COLO668 (cell line): ENCODE data around the gene PAM.
"Not testable (repeated sequence)": the region's sequence is repeated elsewhere in the genome, so short reads cannot be mapped to it uniquely, and the experiment has no call there.

ENCODE experiments used
- DNase-seq: peaks from one replicate; lab custom pipeline; 2025; ENCODE audit not compliant: unreplicated experiment; lab: John Stamatoyannopoulos, UW

The PAM gene

GRCh38 chr5:102981957-102982635, 227.0 kb downstream of the PAM start:
- DNase-seq, result no peak

- DNase-seq, result no peak
Measured at GRCh38 chr5:102986074-102986473, 231.0 kb downstream of the PAM start.

GRCh38 chr5:102988459-102988858, 233.4 kb downstream of the PAM start:
- no peak for DNase-seq

- DNase-seq, result no peak
Measured at GRCh38 chr5:102991802-102992201, 236.7 kb downstream of the PAM start.

- no peak for DNase-seq
Measured at GRCh38 chr5:102996011-102996575, 241.0 kb downstream of the PAM start.

GRCh38 chr5:102998224-102998623, 243.1 kb downstream of the PAM start:
- no peak for DNase-seq

- DNase-seq, result no peak
Measured at GRCh38 chr5:102999191-102999590, 244.1 kb downstream of the PAM start.

- not testable (repeated sequence) for DNase-seq
Measured at GRCh38 chr5:102999621-103000020, 244.5 kb downstream of the PAM start.

- DNase-seq, result no peak
Measured at GRCh38 chr5:103000089-103000488, 245.0 kb downstream of the PAM start.

- DNase-seq, result no peak
Measured at GRCh38 chr5:103003872-103004271, 248.8 kb downstream of the PAM start.

GRCh38 chr5:103005276-103005675, 250.2 kb downstream of the PAM start:
- no peak for DNase-seq

- no peak for DNase-seq
Measured at GRCh38 chr5:103006921-103007320, 251.8 kb downstream of the PAM start.

- no peak for DNase-seq
Measured at GRCh38 chr5:103010168-103010567, 255.1 kb downstream of the PAM start.

- DNase-seq, result no peak
Measured at GRCh38 chr5:103013933-103014552, 258.9 kb downstream of the PAM start.

- no peak for DNase-seq
Measured at GRCh38 chr5:103014983-103015382, 259.9 kb downstream of the PAM start.

- no peak for DNase-seq
Measured at GRCh38 chr5:103016167-103016566, 261.1 kb downstream of the PAM start.

GRCh38 chr5:103019804-103020203, 264.7 kb downstream of the PAM start:
- no peak for DNase-seq

- no peak for DNase-seq
Measured at GRCh38 chr5:103021314-103021713, 266.2 kb downstream of the PAM start.

GRCh38 chr5:103027267-103027666, 272.2 kb downstream of the PAM start:
- no peak for DNase-seq

GRCh38 chr5:103031607-103032006, 276.5 kb downstream of the PAM start:
- DNase-seq, result no peak

- DNase-seq, result no peak
Measured at GRCh38 chr5:103033696-103034095, 278.6 kb downstream of the PAM start.

- DNase-seq, result peak; percentile 1
Measured at GRCh38 chr5:103034662-103035392, 279.7 kb downstream of the PAM start.
